ENCODE measurements around the gene KCND3.
"Not testable (repeated sequence)": the region's sequence is repeated elsewhere in the genome, so short reads cannot be mapped to it uniquely, and the experiment has no call there.

The KCND3 gene

GRCh38 chr1:111814642-111815041 is 174.8 kb downstream of the KCND3 start:
- DNase-seq (ENCODE audit: low spot score) (no peak), FAIRE-seq (no peak)

- no peak for DNase-seq (ENCODE audit: low spot score)
- no peak for FAIRE-seq
These were observed 175.2 kb downstream of the KCND3 start for GRCh38 chr1:111814305-111814628.

- no peak for FAIRE-seq
- DNase-seq (ENCODE audit: low spot score), result no peak
These were observed 175.8 kb downstream of the KCND3 start for GRCh38 chr1:111813440-111814304.

- DNase-seq (ENCODE audit: low spot score) (no peak), FAIRE-seq (no peak)
These were observed 177.2 kb downstream of the KCND3 start for GRCh38 chr1:111812306-111812705.

- FAIRE-seq, result peak; percentile 13
- no peak for DNase-seq (ENCODE audit: low spot score)
These were observed 177.6 kb downstream of the KCND3 start for GRCh38 chr1:111811891-111812290.

- FAIRE-seq (no peak), DNase-seq (ENCODE audit: low spot score) (no peak)
These were observed 184.2 kb downstream of the KCND3 start for GRCh38 chr1:111805251-111805650.

GRCh38 chr1:111804776-111805175 is 184.7 kb downstream of the KCND3 start:
- no peak for FAIRE-seq
- no peak for DNase-seq (ENCODE audit: low spot score)

- no peak for DNase-seq (ENCODE audit: low spot score)
- no peak for FAIRE-seq
These were observed 185.5 kb downstream of the KCND3 start for GRCh38 chr1:111803951-111804350.

- DNase-seq (ENCODE audit: low spot score) (no peak), FAIRE-seq (no peak)
These were observed 186.5 kb downstream of the KCND3 start for GRCh38 chr1:111802984-111803383.

GRCh38 chr1:111802110-111802509 is 187.4 kb downstream of the KCND3 start:
- DNase-seq (ENCODE audit: low spot score) (no peak), FAIRE-seq (no peak)

- FAIRE-seq, result peak; percentile 20
- no peak for DNase-seq (ENCODE audit: low spot score)
These were observed 188.2 kb downstream of the KCND3 start for GRCh38 chr1:111801071-111801850.

GRCh38 chr1:111799722-111800121 is 189.7 kb downstream of the KCND3 start:
- not testable (repeated sequence) for DNase-seq (ENCODE audit: low spot score); FAIRE-seq

- FAIRE-seq (no peak), DNase-seq (ENCODE audit: low spot score) (no peak)
These were observed 190.9 kb downstream of the KCND3 start for GRCh38 chr1:111798580-111798979.

- DNase-seq (ENCODE audit: low spot score) (no peak), FAIRE-seq (no peak)
These were observed 194.1 kb downstream of the KCND3 start for GRCh38 chr1:111795401-111795800.

GRCh38 chr1:111793923-111794322 is 195.5 kb downstream of the KCND3 start:
- FAIRE-seq (no peak), DNase-seq (ENCODE audit: low spot score) (no peak)

- FAIRE-seq (no peak), DNase-seq (ENCODE audit: low spot score) (no peak)
These were observed 197.2 kb downstream of the KCND3 start for GRCh38 chr1:111792249-111792648.

GRCh38 chr1:111791776-111792175 is 197.7 kb downstream of the KCND3 start:
- DNase-seq (ENCODE audit: low spot score) (no peak), FAIRE-seq (no peak)

- DNase-seq (ENCODE audit: low spot score), result no peak
- no peak for FAIRE-seq
These were observed 199.7 kb downstream of the KCND3 start for GRCh38 chr1:111789666-111790316.

GRCh38 chr1:111789142-111789541 is 200.3 kb downstream of the KCND3 start:
- DNase-seq (ENCODE audit: low spot score) (no peak), FAIRE-seq (no peak)

- no peak for FAIRE-seq
- DNase-seq (ENCODE audit: low spot score), result no peak
These were observed 202.7 kb downstream of the KCND3 start for GRCh38 chr1:111786669-111787207.

GRCh38 chr1:111784273-111784901 is 205.1 kb downstream of the KCND3 start:
- no peak for FAIRE-seq
- no peak for DNase-seq (ENCODE audit: low spot score)
